Mucosa of descending colon (tissue), 3 donors: ENCODE measurements around the gene CDK2AP2. TPM values are rescaled to one million over a fixed set of nuclear protein-coding genes. Genes with fewer than 3 reads are reported as not detected.

ENCODE experiments used
- ATAC-seq: fragments of 200-7000 bp; cut with Tn5 transposase; one replicate; pipeline ENCODE4 v1.9.1; 2020; ENCODE audit warnings: mild to moderate bottlenecking, moderate library complexity
- DNase-seq, 3 donors: peaks; one replicate each; pipeline ENCODE4 v3.0.0-alpha.2; 2020
- H3K36me3 ChIP-seq: fragments of 200-600 bp; one replicate; pipeline ENCODE4 v1.8.0; 2021; ENCODE audit warnings: low read depth, mild to moderate bottlenecking
- H3K4me1 ChIP-seq: fragments of 200-600 bp; one replicate; pipeline ENCODE4 v1.8.0; 2021; ENCODE audit warnings: low read depth, mild to moderate bottlenecking
- H3K4me3 ChIP-seq: fragments of 200-600 bp; one replicate; pipeline ENCODE4 v1.8.0; 2021; ENCODE audit warnings: mild to moderate bottlenecking
- H3K9me3 ChIP-seq: fragments of 200-600 bp; one replicate; pipeline ENCODE4 v1.8.0; 2021; ENCODE audit warnings: mild to moderate bottlenecking
- CTCF ChIP-seq: fragments of 200-600 bp; IDR thresholded peaks from one replicate; pipeline ENCODE4 v1.8.0; 2022; ENCODE audit warnings: antibody characterized with exemption, mild to moderate bottlenecking
- intact Hi-C, 2 donors: fragments of 100-400 bp; cut with DNase I in 1 of 2; cut with micrococcal nuclease in 1 of 2; formaldehyde crosslinking; loops; one replicate each; pipeline versions ENCODE4 v1.11.0 to v1.11.1; 2022; cut with DNase I, micrococcal nuclease
- total RNA-seq, 3 donors: library from RNA; stranded (reverse); fragmentation: NEBNext Ultra II Directional in 2 of 3; extraction: Animal tissue kit (Norgen Biotek cat#: 25700) in 2 of 3; gene quantifications; one replicate each; pipeline versions ENCODE4 v1.2.1 to v1.2.4, GENCODE V29; 2021 to 2023
- donor health status: DM: no; HTN: no; CAD: no; lungs with moderate emphysema.
- donor health status: DM: no; HTN: no; CAD: no.
- donor health status: DM: no; HTN: yes; CAD: no.

CDK2AP2 gene
- total RNA-seq, 3 donors from 2014 or later = 63.5 to 81.3 (median 79.3) TPM

GRCh38 chr11:67493548-67494370 lies 14.2 kb downstream of the CDK2AP2 start:
- intact Hi-C loops = no loop called here
- no peaks in the 10 kb centered on the region for H3K9me3 ChIP-seq
- H3K36me3 ChIP-seq = peaks cover 3% of the 10 kb centered on the region
- DNase-seq (peak in 1 of 3 donors; percentile 57), ATAC-seq (no peak)
- no peak overlapping the region for H3K4me3 ChIP-seq
- TF ChIP-seq CTCF = no peak
- peaks cover 6% of the 10 kb centered on the region for H3K4me1 ChIP-seq

GRCh38 chr11:67492801-67493547 lies 15.0 kb downstream of the CDK2AP2 start:
- Histone ChIP-seq H3K4me1 (peaks cover 6% of the 10 kb centered on the region), H3K4me3 (no peak overlapping the region), H3K9me3 (no peaks in the 10 kb centered on the region), H3K36me3 (peaks cover 3% of the 10 kb centered on the region)
- no peak for TF ChIP-seq CTCF
- intact Hi-C loops = no loop called here
- DNase-seq (peak in 1 of 3 donors; percentile 51), ATAC-seq (no peak)

- ATAC-seq (no peak), DNase-seq (peak in 1 of 3 donors; percentile 52)
- intact Hi-C loops = no loop called here
- no peak for TF ChIP-seq CTCF
- H3K4me1 ChIP-seq = peaks cover 6% of the 10 kb centered on the region
- H3K9me3 ChIP-seq = no peaks in the 10 kb centered on the region
- H3K36me3 ChIP-seq = peaks cover 3% of the 10 kb centered on the region
- H3K4me3 ChIP-seq = no peak overlapping the region
These were observed 15.8 kb downstream of the CDK2AP2 start for GRCh38 chr11:67492069-67492727.

- no peak for ATAC-seq
- no peaks in the 10 kb centered on the region for H3K9me3 ChIP-seq
- TF ChIP-seq CTCF = no peak
- DNase-seq = peak in 1 of 3 donors; percentile 44
- no peak overlapping the region for H3K4me3 ChIP-seq
- peaks cover 6% of the 10 kb centered on the region for H3K4me1 ChIP-seq
- H3K36me3 ChIP-seq = peaks cover 3% of the 10 kb centered on the region
- intact Hi-C loops = no loop called here
These were observed 16.5 kb downstream of the CDK2AP2 start for GRCh38 chr11:67491276-67492068.

- Histone ChIP-seq H3K4me1 (peaks cover 10% of the 10 kb centered on the region), H3K36me3 (peaks cover 3% of the 10 kb centered on the region), H3K9me3 (no peaks in the 10 kb centered on the region), H3K4me3 (no peak overlapping the region)
- intact Hi-C loops = no loop called here
- no peak for TF ChIP-seq CTCF
- peak in 1 of 3 donors; percentile 49 for DNase-seq
- no peak for ATAC-seq
These were observed 17.3 kb downstream of the CDK2AP2 start for GRCh38 chr11:67490727-67491065.
